Measurements from ENCODE around the gene CFI. TPM values are rescaled to one million over a fixed set of nuclear protein-coding genes. Genes with fewer than 3 reads are reported as not detected.

The CFI gene
- total RNA-seq, 2 donors from 2014 or later = 1.6 to 6.8 TPM

DNA sequence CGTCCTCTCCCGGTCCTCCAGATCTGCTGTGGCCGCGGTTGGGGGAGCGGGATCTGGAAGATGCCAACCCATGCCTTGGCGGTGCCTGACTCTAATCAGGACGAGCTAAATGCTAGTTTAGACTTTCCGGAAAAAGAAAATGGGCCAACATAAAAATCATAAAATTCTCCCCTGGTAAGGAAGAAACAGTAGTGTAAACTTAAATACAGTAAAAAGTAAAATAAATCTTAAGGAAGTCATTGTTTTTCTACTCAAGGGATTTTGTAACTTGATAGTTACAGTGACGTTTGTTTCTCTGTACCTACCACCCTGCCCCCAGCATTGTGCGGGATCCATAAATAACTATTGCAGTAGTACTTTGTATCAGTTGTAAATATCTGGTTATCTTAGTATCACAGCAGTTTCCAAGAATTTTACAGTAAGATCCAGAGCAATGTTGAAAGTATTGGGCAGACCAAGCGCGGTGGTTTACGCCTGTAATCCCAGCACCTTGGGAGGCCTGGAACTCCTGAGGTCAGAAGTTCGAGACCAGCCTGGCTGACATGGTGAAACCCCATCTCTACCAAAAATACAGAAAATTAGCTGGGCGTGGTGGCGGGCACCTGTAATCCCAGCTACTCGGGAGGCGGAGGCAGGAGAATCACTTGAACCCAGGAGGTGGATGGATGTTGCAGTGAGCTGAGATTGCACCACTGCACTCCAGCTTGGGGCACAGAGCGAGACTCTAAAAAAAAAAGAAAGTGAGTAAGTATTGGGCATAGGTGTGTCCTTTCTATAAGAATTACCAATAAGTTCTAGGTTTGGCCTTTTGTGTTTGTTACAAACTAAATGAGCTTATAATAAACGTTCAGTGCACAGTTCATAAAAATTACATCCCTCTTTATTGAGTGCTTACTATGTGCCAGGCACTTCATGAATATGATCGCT, 70.9 kb downstream of the CFI start:
- Histone ChIP-seq H3K27me3 (no peaks in the 10 kb centered on the region), H3K4me3 (peak overlapping the region; percentile 66), H3K9me3 (no peaks in the 10 kb centered on the region), H3K27ac (peak overlapping the region; percentile 80), H3K36me3 (no peaks in the 10 kb centered on the region), H3K4me1 (no peaks in the 10 kb centered on the region), H3K9ac (ENCODE audit: low read depth in 2 of 2, low read length in 2 of 2) (peak overlapping the region; percentile 65 to 95)
- intact Hi-C loops (cut with DNase I) = loop anchor here (10.0 kb wide), 1 partner anchor 64 kb away; no protein-coding TSS in a partner anchor
- TF ChIP-seq, protein P1, sequence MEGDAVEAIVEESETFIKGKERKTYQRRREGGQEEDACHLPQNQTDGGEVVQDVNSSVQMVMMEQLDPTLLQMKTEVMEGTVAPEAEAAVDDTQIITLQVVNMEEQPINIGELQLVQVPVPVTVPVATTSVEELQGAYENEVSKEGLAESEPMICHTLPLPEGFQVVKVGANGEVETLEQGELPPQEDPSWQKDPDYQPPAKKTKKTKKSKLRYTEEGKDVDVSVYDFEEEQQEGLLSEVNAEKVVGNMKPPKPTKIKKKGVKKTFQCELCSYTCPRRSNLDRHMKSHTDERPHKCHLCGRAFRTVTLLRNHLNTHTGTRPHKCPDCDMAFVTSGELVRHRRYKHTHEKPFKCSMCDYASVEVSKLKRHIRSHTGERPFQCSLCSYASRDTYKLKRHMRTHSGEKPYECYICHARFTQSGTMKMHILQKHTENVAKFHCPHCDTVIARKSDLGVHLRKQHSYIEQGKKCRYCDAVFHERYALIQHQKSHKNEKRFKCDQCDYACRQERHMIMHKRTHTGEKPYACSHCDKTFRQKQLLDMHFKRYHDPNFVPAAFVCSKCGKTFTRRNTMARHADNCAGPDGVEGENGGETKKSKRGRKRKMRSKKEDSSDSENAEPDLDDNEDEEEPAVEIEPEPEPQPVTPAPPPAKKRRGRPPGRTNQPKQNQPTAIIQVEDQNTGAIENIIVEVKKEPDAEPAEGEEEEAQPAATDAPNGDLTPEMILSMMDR (IDR thresholded peaks at IDR 0.05) = no peak
- no peak for DNase-seq

DNA sequence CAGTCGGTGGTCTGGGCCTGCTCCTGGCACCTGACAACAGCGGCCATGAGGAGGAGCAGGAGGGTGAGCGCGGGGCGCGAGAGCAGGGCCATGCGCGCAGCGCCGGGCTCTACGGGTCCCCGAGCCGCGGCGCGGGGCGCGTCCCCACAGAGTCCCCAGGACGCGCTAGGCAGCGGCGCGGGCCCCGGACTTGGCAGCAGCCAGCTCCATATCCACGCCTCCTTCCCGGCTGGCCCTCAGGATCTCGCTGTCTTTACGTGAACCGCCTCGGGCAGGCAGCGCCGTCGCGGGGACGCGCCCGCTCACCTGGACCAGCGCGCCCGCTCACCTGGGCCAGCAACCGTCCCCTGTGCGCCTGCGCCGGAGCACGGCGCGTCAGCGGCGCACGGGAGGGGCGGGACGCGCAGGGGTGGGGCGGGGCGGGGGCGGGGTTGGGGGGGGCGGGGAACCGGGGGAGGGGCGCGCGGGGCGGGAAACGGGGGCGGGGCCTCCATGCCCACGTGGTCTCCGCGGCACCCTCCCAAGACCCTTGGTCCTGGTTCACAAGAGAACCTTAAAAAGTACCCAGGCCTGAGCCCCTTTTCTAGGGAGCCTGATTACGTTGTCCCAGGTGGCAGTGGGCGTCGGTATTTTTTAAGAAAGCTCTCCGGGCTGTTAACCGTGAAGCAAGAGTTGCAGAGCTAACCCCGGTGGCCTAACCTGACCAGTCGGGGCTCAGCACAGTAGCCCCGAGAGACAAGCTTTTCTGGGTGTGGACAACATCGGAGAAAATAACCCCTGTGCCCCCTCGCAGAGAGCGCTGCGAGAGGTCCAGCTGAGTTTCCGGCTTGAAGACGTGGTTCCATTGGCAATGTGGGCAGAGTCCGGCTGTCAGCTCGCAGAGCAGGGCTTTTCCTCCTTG, 71.8 kb downstream of the CFI start, which contains the start of gene PLA2G12A:
Gene PLA2G12A (minus strand): TSS at position 353 of the 901 bp plus-strand sequence. CDS start 261 bp downstream, at position 92.
- intact Hi-C loops (cut with DNase I) = loop anchor here (10.0 kb wide), 1 partner anchor 65 kb away; no protein-coding TSS in a partner anchor
- H3K4me3 ChIP-seq = peak within 1 kb of the TSS; percentile 66
- H3K27ac ChIP-seq = peak within 1 kb of the TSS; percentile 80
- H3K4me1 ChIP-seq = no peaks in the 10 kb centered on the region
- H3K9ac ChIP-seq (ENCODE audit: low read depth in 2 of 2, low read length in 2 of 2) = peak within 1 kb of the TSS; percentile 81 to 95
- no peaks in the 10 kb centered on the region for H3K27me3 ChIP-seq
- TF ChIP-seq, protein P1 (IDR thresholded peaks at IDR 0.05) = no peak
- peak; percentile 84 for DNase-seq
- no peaks in the 10 kb centered on the region for H3K36me3 ChIP-seq
- no peaks in the 10 kb centered on the region for H3K9me3 ChIP-seq

DNA sequence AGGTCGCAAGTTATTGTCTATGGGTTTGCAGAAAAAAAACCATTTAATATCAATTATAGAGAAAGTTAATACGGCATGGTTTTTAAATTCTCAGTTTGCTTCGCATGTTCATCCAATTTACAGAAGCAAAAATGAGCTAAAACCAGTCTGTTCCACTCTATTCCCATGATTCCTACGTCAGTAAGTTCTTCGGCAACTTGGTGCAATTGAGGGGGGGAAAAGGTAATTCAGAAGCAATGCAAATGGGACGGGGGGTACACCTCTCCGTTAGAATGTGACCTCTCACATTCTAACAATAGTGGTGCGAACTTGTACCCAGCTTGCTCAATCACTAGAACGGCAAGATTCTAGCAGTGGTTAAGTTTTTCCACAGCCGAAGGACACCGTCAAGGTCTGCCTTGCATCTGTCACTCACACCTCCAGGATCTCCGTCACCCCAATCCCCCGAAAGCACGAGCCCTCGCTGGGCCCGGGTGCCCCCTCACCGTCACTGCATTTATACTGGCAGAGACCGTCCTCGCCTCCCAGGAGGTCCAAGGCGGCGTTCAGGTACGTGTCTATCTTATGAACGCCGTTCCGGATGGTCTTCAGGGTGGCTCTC, 72.6 kb downstream of the CFI start:
- peak overlapping the region; percentile 77 to 81 for H3K9ac ChIP-seq (ENCODE audit: low read depth in 2 of 2, low read length in 2 of 2)
- H3K36me3 ChIP-seq = no peaks in the 10 kb centered on the region
- no peaks in the 10 kb centered on the region for H3K4me1 ChIP-seq
- TF ChIP-seq, protein P1 (IDR thresholded peaks at IDR 0.05) = no peak
- no peak for DNase-seq
- H3K9me3 ChIP-seq = no peaks in the 10 kb centered on the region
- H3K27me3 ChIP-seq = no peaks in the 10 kb centered on the region
- intact Hi-C loops (cut with DNase I) = no loop called here
- H3K4me3 ChIP-seq = peak overlapping the region; percentile 66
- H3K27ac ChIP-seq = peak overlapping the region; percentile 80

- TF ChIP-seq, protein P1 (IDR thresholded peaks at IDR 0.05) = no peak
- peak overlapping the region; percentile 66 for H3K4me3 ChIP-seq
- no peaks in the 10 kb centered on the region for H3K36me3 ChIP-seq
- no peaks in the 10 kb centered on the region for H3K9me3 ChIP-seq
- H3K4me1 ChIP-seq = no peaks in the 10 kb centered on the region
- no peak for DNase-seq
- peak overlapping the region in 1 of 2 donors; percentile 77 for H3K9ac ChIP-seq (ENCODE audit: low read depth in 2 of 2, low read length in 2 of 2)
- no peaks in the 10 kb centered on the region for H3K27me3 ChIP-seq
- H3K27ac ChIP-seq = no peak overlapping the region
- intact Hi-C loops (cut with DNase I) = no loop called here
Measured at GRCh38 chr4:109728385-109728784, 73.4 kb downstream of the CFI start.

GRCh38 chr4:109723110-109723509, 78.7 kb downstream of the CFI start:
- no peak for DNase-seq
- intact Hi-C loops (cut with DNase I) = no loop called here
- TF ChIP-seq, protein P1 (IDR thresholded peaks at IDR 0.05) = no peak

More at GRCh38 chr4:109723110-109723509, 78.7 kb downstream of the CFI start:
- H3K4me3 ChIP-seq = no peak overlapping the region
- no peak overlapping the region for H3K9ac ChIP-seq (ENCODE audit: low read depth in 2 of 2, low read length in 2 of 2)
- no peak overlapping the region for H3K27ac ChIP-seq
- no peaks in the 10 kb centered on the region for H3K27me3 ChIP-seq
- H3K36me3 ChIP-seq = no peaks in the 10 kb centered on the region
- no peaks in the 10 kb centered on the region for H3K4me1 ChIP-seq
- H3K9me3 ChIP-seq = no peaks in the 10 kb centered on the region

Measured in colonic mucosa (tissue), 4 donors.